ENCODE data around the gene DNASE1L1. TPM values are rescaled to one million over a fixed set of nuclear protein-coding genes. Genes with fewer than 3 reads are reported as not detected.

Gene DNASE1L1
- polyA plus RNA-seq, 1 donor from 2014 or later = 9.2 TPM

DNA sequence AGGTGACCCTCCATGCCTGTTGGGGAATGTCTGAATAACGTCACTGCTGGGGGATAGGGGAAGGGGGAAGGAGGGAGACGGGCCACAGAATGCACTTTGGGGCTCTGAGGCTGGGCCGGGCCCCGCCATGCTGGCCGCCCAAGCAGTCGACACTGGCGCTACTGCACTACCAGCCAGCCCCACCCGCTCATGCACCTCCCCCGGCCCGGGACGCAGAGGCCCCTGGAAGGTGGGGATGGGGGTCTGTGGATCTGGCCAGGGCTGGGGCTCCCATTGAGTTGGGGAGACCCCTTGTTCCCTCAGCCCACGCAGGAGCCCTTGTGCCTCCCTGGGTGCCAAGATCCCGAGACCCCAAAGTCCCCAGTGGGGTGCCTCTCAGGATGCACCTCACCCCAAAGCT lies 52.5 kb downstream of the DNASE1L1 start:
- Histone ChIP-seq H3K36me3 (ENCODE audit: insufficient read depth, low read length) (no peaks in the 10 kb centered on the region), H3K27ac (ENCODE audit: low read length) (no peak overlapping the region), H3K9ac (ENCODE audit: low read length) (no peak overlapping the region), H3K27me3 (ENCODE audit: insufficient read depth, low read depth, low read length) (no peaks in the 10 kb centered on the region), H3K79me2 (replicated peaks; ENCODE audit: insufficient read depth, low read length) (no peaks in the 10 kb centered on the region), H4K20me1 (ENCODE audit: insufficient read depth) (no peaks in the 10 kb centered on the region), H3K9me3 (ENCODE audit: low read length) (no peaks in the 10 kb centered on the region), H3K9me2 (ENCODE audit: insufficient read depth, low read length) (no peaks in the 10 kb centered on the region), H3F3A (ENCODE audit: insufficient read depth, low read length, poor library complexity, severe bottlenecking) (no peaks in the 10 kb centered on the region), H3K4me3 (ENCODE audit: low read length) (no peak overlapping the region), H3K4me2 (ENCODE audit: low read length) (no peak overlapping the region), H2AFZ (ENCODE audit: low read depth, low read length) (no peak overlapping the region)
- no peak for TF ChIP-seq POLR2AphosphoS5 (IDR thresholded peaks at IDR 0.05)
- TF ChIP-seq, protein P1, sequence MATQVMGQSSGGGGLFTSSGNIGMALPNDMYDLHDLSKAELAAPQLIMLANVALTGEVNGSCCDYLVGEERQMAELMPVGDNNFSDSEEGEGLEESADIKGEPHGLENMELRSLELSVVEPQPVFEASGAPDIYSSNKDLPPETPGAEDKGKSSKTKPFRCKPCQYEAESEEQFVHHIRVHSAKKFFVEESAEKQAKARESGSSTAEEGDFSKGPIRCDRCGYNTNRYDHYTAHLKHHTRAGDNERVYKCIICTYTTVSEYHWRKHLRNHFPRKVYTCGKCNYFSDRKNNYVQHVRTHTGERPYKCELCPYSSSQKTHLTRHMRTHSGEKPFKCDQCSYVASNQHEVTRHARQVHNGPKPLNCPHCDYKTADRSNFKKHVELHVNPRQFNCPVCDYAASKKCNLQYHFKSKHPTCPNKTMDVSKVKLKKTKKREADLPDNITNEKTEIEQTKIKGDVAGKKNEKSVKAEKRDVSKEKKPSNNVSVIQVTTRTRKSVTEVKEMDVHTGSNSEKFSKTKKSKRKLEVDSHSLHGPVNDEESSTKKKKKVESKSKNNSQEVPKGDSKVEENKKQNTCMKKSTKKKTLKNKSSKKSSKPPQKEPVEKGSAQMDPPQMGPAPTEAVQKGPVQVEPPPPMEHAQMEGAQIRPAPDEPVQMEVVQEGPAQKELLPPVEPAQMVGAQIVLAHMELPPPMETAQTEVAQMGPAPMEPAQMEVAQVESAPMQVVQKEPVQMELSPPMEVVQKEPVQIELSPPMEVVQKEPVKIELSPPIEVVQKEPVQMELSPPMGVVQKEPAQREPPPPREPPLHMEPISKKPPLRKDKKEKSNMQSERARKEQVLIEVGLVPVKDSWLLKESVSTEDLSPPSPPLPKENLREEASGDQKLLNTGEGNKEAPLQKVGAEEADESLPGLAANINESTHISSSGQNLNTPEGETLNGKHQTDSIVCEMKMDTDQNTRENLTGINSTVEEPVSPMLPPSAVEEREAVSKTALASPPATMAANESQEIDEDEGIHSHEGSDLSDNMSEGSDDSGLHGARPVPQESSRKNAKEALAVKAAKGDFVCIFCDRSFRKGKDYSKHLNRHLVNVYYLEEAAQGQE (IDR thresholded peaks at IDR 0.05; ENCODE audit: borderline replicate concordance) = no peak
- TF ChIP-seq CTCF (IDR thresholded peaks at IDR 0.05; ENCODE audit: poor library complexity, severe bottlenecking) = no peak
- no peak for TF ChIP-seq MXI1 (conservative IDR thresholded peaks at IDR 0.05; ENCODE audit: poor library complexity, severe bottlenecking)
- TF ChIP-seq RAD21 (conservative IDR thresholded peaks at IDR 0.05) = no peak
- no peak for TF ChIP-seq SMC3 (conservative IDR thresholded peaks at IDR 0.05; ENCODE audit: poor library complexity)
- no peak for TF ChIP-seq EZH2 (IDR thresholded peaks at IDR 0.05; ENCODE audit: borderline replicate concordance, insufficient read depth, low read length, poor library complexity, severe bottlenecking)
- no peak for TF ChIP-seq TAF1 (IDR thresholded peaks at IDR 0.05; ENCODE audit: low read depth)
- TF ChIP-seq EP300 (conservative IDR thresholded peaks at IDR 0.05; ENCODE audit: poor library complexity, severe bottlenecking) = no peak

DNA sequence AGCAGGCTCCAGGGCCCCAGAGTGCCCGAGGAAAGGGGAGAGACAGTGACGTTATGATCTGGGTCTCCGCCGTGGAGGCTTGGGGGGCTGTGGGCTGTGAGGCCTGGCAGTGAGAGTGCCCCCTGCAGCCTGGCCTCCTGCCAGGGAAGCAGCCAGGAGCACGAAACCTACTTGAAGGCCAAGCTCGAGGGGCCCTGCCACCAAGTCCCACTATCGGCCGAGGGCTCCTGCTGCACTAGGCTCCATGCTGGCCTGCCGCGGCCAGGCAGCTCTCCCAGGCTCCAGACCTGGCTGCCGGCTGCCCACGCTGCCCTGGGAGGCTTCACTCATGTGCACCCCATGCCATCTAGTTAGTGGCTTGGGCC lies 53.3 kb downstream of the DNASE1L1 start:
- H2AFZ ChIP-seq (ENCODE audit: low read depth, low read length) = no peak overlapping the region
- H3K27me3 ChIP-seq (ENCODE audit: insufficient read depth, low read depth, low read length) = no peaks in the 10 kb centered on the region

More for the DNA sequence above, 53.3 kb downstream of the DNASE1L1 start:
- Histone ChIP-seq H3F3A (ENCODE audit: insufficient read depth, low read length, poor library complexity, severe bottlenecking) (no peaks in the 10 kb centered on the region), H3K27ac (ENCODE audit: low read length) (no peak overlapping the region), H3K9ac (ENCODE audit: low read length) (no peak overlapping the region), H3K4me3 (ENCODE audit: low read length) (no peak overlapping the region), H3K9me3 (ENCODE audit: low read length) (no peaks in the 10 kb centered on the region), H3K36me3 (ENCODE audit: insufficient read depth, low read length) (no peaks in the 10 kb centered on the region), H3K79me2 (replicated peaks; ENCODE audit: insufficient read depth, low read length) (no peaks in the 10 kb centered on the region), H3K9me2 (ENCODE audit: insufficient read depth, low read length) (no peaks in the 10 kb centered on the region), H4K20me1 (ENCODE audit: insufficient read depth) (no peaks in the 10 kb centered on the region), H3K4me2 (ENCODE audit: low read length) (no peak overlapping the region)
- TF ChIP-seq POLR2AphosphoS5 (IDR thresholded peaks at IDR 0.05) (no peak), TAF1 (IDR thresholded peaks at IDR 0.05; ENCODE audit: low read depth) (no peak), EP300 (conservative IDR thresholded peaks at IDR 0.05; ENCODE audit: poor library complexity, severe bottlenecking) (no peak)

All from neural cell (in vitro differentiated cells).